Neuronal stem cell (in vitro differentiated cells): Measurements from ENCODE around the gene MEF2B.
A peak's percentile ranks its signal among the peaks of the same experiment; 100 is the strongest.
"Not testable (repeated sequence)": the region's sequence is repeated elsewhere in the genome, so short reads cannot be mapped to it uniquely, and the experiment has no call there.

Experiments used
- DNase-seq: peaks from one replicate; pipeline ENCODE4 v3.0.0-alpha.2; 2013; ENCODE audit warnings: low spot score
- H2AFZ ChIP-seq: one replicate; pipeline ENCODE4 v1.6.1; 2013; ENCODE audit warnings: mild to moderate bottlenecking, low read length, inconsistent platforms
- H2AK5ac ChIP-seq: 2 replicates; pipeline ENCODE4 v1.6.1; 2013; ENCODE audit warnings: low read depth, mild to moderate bottlenecking, inconsistent platforms, low read length, moderate library complexity, mixed read lengths
- H2BK120ac ChIP-seq: 2 replicates; pipeline ENCODE4 v1.6.1; 2013; ENCODE audit warnings: low read depth, mild to moderate bottlenecking, inconsistent platforms, low read length, moderate library complexity, mixed read lengths
- H2BK12ac ChIP-seq: one replicate; pipeline ENCODE4 v1.6.1; 2013; ENCODE audit warnings: low read length, inconsistent platforms
- H2BK15ac ChIP-seq: 2 replicates; pipeline ENCODE4 v1.6.1; 2013; ENCODE audit warnings: mild to moderate bottlenecking, low read length, inconsistent platforms, mixed read lengths
- H2BK5ac ChIP-seq: one replicate; pipeline ENCODE4 v1.6.1; 2013; ENCODE audit warnings: inconsistent platforms, mild to moderate bottlenecking, low read length, moderate library complexity
- H3K14ac ChIP-seq: one replicate; pipeline ENCODE4 v1.6.1; 2013; ENCODE audit warnings: low read length, inconsistent platforms
- H3K18ac ChIP-seq: 2 replicates; pipeline ENCODE4 v1.6.1; 2013; ENCODE audit warnings: low read length, inconsistent platforms
- H3K23ac ChIP-seq: 2 replicates; pipeline ENCODE4 v1.6.1; 2013; ENCODE audit warnings: low read depth, mild to moderate bottlenecking, mixed read lengths, low read length, inconsistent platforms; ENCODE audit not compliant: poor library complexity
- H3K27ac ChIP-seq: replicated peaks from 3 replicates; pipeline ENCODE4 v1.5.1; 2013; ENCODE audit warnings: low read length, inconsistent platforms
- H3K27me3 ChIP-seq, 3 experiments: 2 replicates each; pipeline ENCODE4 v1.6.1; 2013; ENCODE audit warnings: low read length in 3 of 3, mild to moderate bottlenecking in 2 of 3, inconsistent platforms in 1 of 3, low read depth in 1 of 3, mixed read lengths in 1 of 3, moderate library complexity in 1 of 3; ENCODE audit not compliant: control insufficient read depth in 3 of 3, insufficient read depth in 3 of 3
- H3K36me3 ChIP-seq, 2 donors: replicated peaks in 1 of 2; 2 replicates each; pipeline ENCODE4 v1.6.1; 2013; ENCODE audit warnings: low read length in 2 of 2; ENCODE audit not compliant: control insufficient read depth in 2 of 2, insufficient read depth in 2 of 2
- H3K4ac ChIP-seq: 2 replicates; pipeline ENCODE4 v1.6.1; 2013; ENCODE audit warnings: inconsistent platforms, mild to moderate bottlenecking, low read length, moderate library complexity
- H3K4me1 ChIP-seq, 2 donors: 1 replicate in 1 of 2; 2 replicates in 1 of 2; pipeline ENCODE4 v1.6.1; 2013; ENCODE audit warnings: low read length in 2 of 2, low read depth in 1 of 2; ENCODE audit not compliant: control insufficient read depth in 2 of 2, insufficient read depth in 1 of 2
- H3K4me2 ChIP-seq: one replicate; pipeline ENCODE4 v1.6.1; 2013; ENCODE audit warnings: mild to moderate bottlenecking, low read length, inconsistent platforms; ENCODE audit not compliant: insufficient read depth, poor library complexity, severe bottlenecking
- H3K4me3 ChIP-seq, 2 donors: 2 replicates each; pipeline ENCODE4 v1.5.1; 2013; ENCODE audit warnings: low read length in 2 of 2, mild to moderate bottlenecking in 2 of 2, inconsistent platforms in 1 of 2, moderate library complexity in 1 of 2
- H3K79me1 ChIP-seq: one replicate; pipeline ENCODE4 v1.6.1; 2013; ENCODE audit warnings: low read depth, mild to moderate bottlenecking, inconsistent platforms, low read length, moderate library complexity
- H3K9ac ChIP-seq: one replicate; pipeline ENCODE4 v1.6.1; 2013; ENCODE audit warnings: mild to moderate bottlenecking, low read depth, low read length, inconsistent platforms; ENCODE audit not compliant: poor library complexity
- H3K9me3 ChIP-seq, 2 donors: replicated peaks in 1 of 2; 2 replicates each; pipeline versions ENCODE3 to v1.6.1; 2013; ENCODE audit warnings: low read length in 2 of 2, mild to moderate bottlenecking in 2 of 2, inconsistent platforms in 1 of 2, low read depth in 1 of 2, mixed read lengths in 1 of 2, moderate library complexity in 1 of 2; ENCODE audit not compliant: control insufficient read depth in 2 of 2, insufficient read depth in 1 of 2
- H4K8ac ChIP-seq: one replicate; pipeline ENCODE4 v1.6.1; 2013; ENCODE audit warnings: low read depth, mild to moderate bottlenecking, inconsistent platforms, low read length, moderate library complexity
- H4K91ac ChIP-seq: one replicate; pipeline ENCODE4 v1.6.1; 2013; ENCODE audit warnings: low read length, low read depth, mild to moderate bottlenecking, inconsistent platforms; ENCODE audit not compliant: poor library complexity
- WGBS, 2 donors: extraction: QIAGEN DNeasy Blood & Tissue Kit; methylation state at CpG; one replicate each; pipeline ENCODE4 v1.1.7; 2013; ENCODE audit warnings: missing lambda C conversion rate in 2 of 2, mixed read lengths in 1 of 2; ENCODE audit not compliant: insufficient read length in 2 of 2, insufficient replicate concordance in 1 of 2; ENCODE audit errors: extremely low coverage in 2 of 2; 5-methylcytosine and 5-hydroxymethylcytosine counted together

The MEF2B gene

GRCh38 chr19:19149435-19149834 lies 20.6 kb downstream of the MEF2B start:
- Histone ChIP-seq H3K4me3 (no peak overlapping the region), H3K18ac (no peak overlapping the region), H3K4me1 (no peaks in the 10 kb centered on the region), H4K91ac (no peak overlapping the region), H2BK120ac (no peak overlapping the region), H3K14ac (no peak overlapping the region), H2BK12ac (no peak overlapping the region), H3K36me3 (peaks cover 0 to 8% of the 10 kb centered on the region in 2 donors), H3K27me3 (no peaks in the 10 kb centered on the region), H2BK15ac (no peak overlapping the region), H3K9ac (peak overlapping the region; percentile 50), H2AFZ (no peak overlapping the region), H2AK5ac (no peak overlapping the region), H3K9me3 (no peaks in the 10 kb centered on the region), H3K4me2 (no peak overlapping the region), H3K4ac (no peak overlapping the region), H3K27ac (no peak overlapping the region), H3K23ac (no peak overlapping the region), H4K8ac (no peak overlapping the region), H2BK5ac (no peak overlapping the region), H3K79me1 (no peaks in the 10 kb centered on the region)
- no peak for DNase-seq
- WGBS, 2 donors = no CpG with 5 or more reads among the region's 2 CpGs

DNA sequence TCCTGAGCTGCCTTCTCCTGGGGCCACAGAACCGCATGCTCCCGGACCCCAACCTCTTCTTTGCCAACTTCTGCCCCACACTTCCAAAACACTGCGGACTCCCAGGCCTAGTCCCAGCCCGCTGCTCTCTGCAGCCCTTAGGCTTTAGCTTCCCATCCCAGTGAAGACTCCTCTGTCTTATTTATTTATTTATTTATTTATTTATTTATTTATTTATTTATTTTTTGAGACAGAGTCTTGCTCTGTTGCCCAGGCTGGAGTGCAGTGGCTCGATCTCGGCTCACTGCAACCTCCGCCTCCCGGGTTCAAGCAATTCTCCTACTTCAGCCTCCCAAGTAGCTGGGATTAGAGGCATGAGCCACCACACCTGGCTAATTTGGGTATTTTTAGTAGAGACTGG lies 21.6 kb downstream of the MEF2B start:
- not testable (repeated sequence) for H3K79me1 ChIP-seq, H3K27ac ChIP-seq
- WGBS, 2 donors = no CpG with 5 or more reads among the region's 8 CpGs

GRCh38 chr19:19147344-19147743 lies 22.7 kb downstream of the MEF2B start:
- Histone ChIP-seq H4K91ac (no peak overlapping the region), H4K8ac (no peak overlapping the region)

More for the DNA sequence above, 21.6 kb downstream of the MEF2B start:
- not testable (repeated sequence) for H4K8ac ChIP-seq, H2BK5ac ChIP-seq, H2BK120ac ChIP-seq, H3K23ac ChIP-seq, H4K91ac ChIP-seq, H3K9me3 ChIP-seq, H3K4me1 ChIP-seq, H2BK15ac ChIP-seq, H3K18ac ChIP-seq, H3K36me3 ChIP-seq, H3K4me2 ChIP-seq, H3K4ac ChIP-seq, H2AFZ ChIP-seq, H3K14ac ChIP-seq, H3K27me3 ChIP-seq, DNase-seq, H2AK5ac ChIP-seq, H3K4me3 ChIP-seq, H2BK12ac ChIP-seq, H3K9ac ChIP-seq

GRCh38 chr19:19146865-19147264 lies 23.2 kb downstream of the MEF2B start:
- no peak overlapping the region for H3K4me3 ChIP-seq
- H4K91ac ChIP-seq = no peak overlapping the region
- H2BK5ac ChIP-seq = no peak overlapping the region
- no peak overlapping the region for H3K4me2 ChIP-seq
- no CpG with 5 or more reads among the region's 7 CpGs for WGBS, 2 donors
- H3K18ac ChIP-seq = no peak overlapping the region
- H3K4me1 ChIP-seq = no peaks in the 10 kb centered on the region
- H2AFZ ChIP-seq = no peak overlapping the region
- H3K9me3 ChIP-seq = no peaks in the 10 kb centered on the region
- H3K79me1 ChIP-seq = no peaks in the 10 kb centered on the region
- no peak overlapping the region for H3K27ac ChIP-seq
- peaks cover 0 to 8% of the 10 kb centered on the region in 2 donors for H3K36me3 ChIP-seq
- H2AK5ac ChIP-seq = peak overlapping the region; percentile 2
- H3K23ac ChIP-seq = no peak overlapping the region
- H2BK120ac ChIP-seq = no peak overlapping the region
- H3K4ac ChIP-seq = no peak overlapping the region
- H3K14ac ChIP-seq = no peak overlapping the region
- peak overlapping the region; percentile 44 for H3K9ac ChIP-seq
- H4K8ac ChIP-seq = no peak overlapping the region
- DNase-seq = no peak
- H2BK12ac ChIP-seq = no peak overlapping the region
- H2BK15ac ChIP-seq = no peak overlapping the region
- H3K27me3 ChIP-seq = peaks cover 0 to 2% (median 0%) of the 10 kb centered on the region in 3 experiments

More at GRCh38 chr19:19147344-19147743, 22.7 kb downstream of the MEF2B start:
- Histone ChIP-seq H2BK15ac (no peak overlapping the region), H2BK12ac (no peak overlapping the region), H2BK120ac (no peak overlapping the region), H3K9ac (no peak overlapping the region), H3K4me3 (no peak overlapping the region), H3K4ac (no peak overlapping the region), H3K4me2 (no peak overlapping the region), H2AK5ac (no peak overlapping the region), H3K23ac (no peak overlapping the region), H3K36me3 (peaks cover 0 to 8% of the 10 kb centered on the region in 2 donors), H3K79me1 (no peaks in the 10 kb centered on the region), H3K9me3 (no peaks in the 10 kb centered on the region), H2AFZ (no peak overlapping the region), H2BK5ac (no peak overlapping the region), H3K27ac (no peak overlapping the region), H3K27me3 (no peaks in the 10 kb centered on the region), H3K4me1 (no peaks in the 10 kb centered on the region), H3K18ac (no peak overlapping the region), H3K14ac (no peak overlapping the region)
- no CpG with 5 or more reads among the region's 5 CpGs for WGBS, 2 donors
- DNase-seq = no peak
